Middle frontal gyrus (tissue), 1 donor: Measurements from ENCODE around the gene MAX.
"Not testable (repeated sequence)": the region's sequence is repeated elsewhere in the genome, so short reads cannot be mapped to it uniquely, and the experiment has no call there.

Source experiments
- DNase-seq: peaks from one replicate; pipeline ENCODE4 v3.0.0-alpha.2; 2015; ENCODE audit warnings: low spot score; ENCODE audit errors: extremely low spot score

The MAX gene

GRCh38 chr14:65038966-65039365, 63.4 kb downstream of the MAX start:
- DNase-seq: no peak

GRCh38 chr14:65035049-65035448, 67.3 kb downstream of the MAX start:
- DNase-seq: no peak

GRCh38 chr14:65034021-65034420, 68.3 kb downstream of the MAX start:
- no peak for DNase-seq

- no peak for DNase-seq
These were observed 69.1 kb downstream of the MAX start for GRCh38 chr14:65033181-65033580.

- no peak for DNase-seq
These were observed 70.0 kb downstream of the MAX start for GRCh38 chr14:65032319-65032718.

GRCh38 chr14:65031321-65031720, 71.0 kb downstream of the MAX start:
- DNase-seq: not testable (repeated sequence)

GRCh38 chr14:65028937-65029336, 73.4 kb downstream of the MAX start:
- no peak for DNase-seq

DNA sequence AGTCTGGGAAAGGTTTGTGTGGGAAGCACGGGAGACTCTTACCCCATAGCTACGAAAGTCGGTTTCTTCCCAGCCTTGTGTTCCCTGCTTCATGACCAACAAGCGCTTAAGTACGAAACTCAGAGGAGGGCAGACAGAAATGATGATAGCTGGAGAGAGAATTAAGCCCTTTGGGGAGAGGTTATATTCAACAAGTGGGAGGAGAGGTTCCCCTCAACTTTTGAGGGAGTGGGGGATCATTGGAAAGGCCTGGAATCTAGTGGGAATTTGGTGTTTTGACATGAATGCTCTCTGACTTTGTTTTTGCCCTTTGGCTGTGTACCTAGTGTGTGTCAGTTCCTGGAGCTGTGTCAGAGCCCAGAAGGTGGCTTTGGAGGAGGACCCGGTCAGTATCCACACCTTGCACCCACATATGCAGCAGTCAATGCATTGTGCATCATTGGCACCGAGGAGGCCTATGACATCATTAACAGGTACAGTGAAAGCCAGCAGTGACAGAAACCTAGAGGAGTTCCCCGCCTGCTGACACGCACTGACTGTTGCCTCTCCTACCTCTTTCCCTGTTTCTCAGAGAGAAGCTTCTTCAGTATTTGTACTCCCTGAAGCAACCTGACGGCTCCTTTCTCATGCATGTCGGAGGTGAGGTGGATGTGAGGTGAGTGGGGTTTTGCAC, 75.1 kb downstream of the MAX start:
- no peak for DNase-seq

DNA sequence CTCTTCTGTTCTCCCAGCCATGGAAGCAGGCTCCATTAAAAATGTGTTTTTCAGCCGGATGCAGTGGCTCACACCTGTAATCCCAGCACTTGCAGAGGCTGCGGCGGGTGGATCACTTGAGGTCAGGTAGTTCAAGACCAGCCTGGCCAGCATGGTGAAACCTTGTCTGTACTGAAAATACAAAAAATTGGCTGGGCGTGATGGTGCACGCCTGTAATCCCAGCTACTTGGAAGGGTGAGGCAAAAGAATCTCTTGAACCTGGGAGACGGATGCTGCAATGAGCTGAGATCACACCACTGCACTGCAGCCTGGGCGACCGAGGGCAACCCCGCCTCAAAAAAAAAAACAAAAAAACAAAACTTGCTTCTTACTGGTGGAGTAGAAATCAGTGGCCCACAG, 75.8 kb downstream of the MAX start:
- no peak for DNase-seq

DNA sequence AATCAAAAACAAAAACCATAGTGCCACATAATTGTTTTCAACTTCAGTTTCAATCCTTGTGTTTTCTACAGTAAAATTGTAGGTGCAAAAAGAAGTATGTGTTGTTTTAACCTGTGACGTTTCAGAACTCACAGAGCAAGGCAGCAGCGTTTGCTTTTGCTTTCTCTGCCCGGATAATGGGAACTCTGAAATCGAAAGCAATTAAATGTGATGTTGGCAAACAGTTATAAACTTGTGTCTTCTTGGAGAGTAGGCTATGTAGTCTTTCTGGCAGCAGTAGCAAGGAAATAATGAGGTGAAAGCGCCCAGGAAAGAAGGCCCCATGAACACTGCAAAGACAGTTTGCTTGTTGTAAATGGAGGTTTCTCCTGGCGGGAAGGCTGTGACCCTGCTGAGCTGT, 76.5 kb downstream of the MAX start:
- DNase-seq: no peak
